ENCODE measurements around the gene REC8.

The REC8 gene

GRCh38 chr14:24146978-24147760, 24.7 kb upstream of the REC8 start, which contains the start of gene RNF31:
TSS of gene RNF31 (plus strand) at chr14:24147498. CDS start at chr14:24147699, 201 bp downstream.
- ATAC-seq (peak; percentile 92), DNase-seq (ENCODE audit: low spot score in 2 of 2) (peak; percentile 79 to 97)
- Mint-ChIP-seq H3K4me3 (peak within 1 kb of the TSS; percentile 98), H3K9me3 (no peaks in the 10 kb centered on the region), H3K4me1 (peaks cover 70% of the 10 kb centered on the region), H3K36me3 (peaks cover 82% of the 10 kb centered on the region), H3K27ac (peak within 1 kb of the TSS; percentile 94)

GRCh38 chr14:24147761-24148428, 24.0 kb upstream of the REC8 start:
- ATAC-seq (no peak), DNase-seq (ENCODE audit: low spot score in 2 of 2) (no peak)
- H3K4me1 Mint-ChIP-seq, result peaks cover 65% of the 10 kb centered on the region
- H3K27ac Mint-ChIP-seq, result peak overlapping the region; percentile 94
- H3K4me3 Mint-ChIP-seq, result peak overlapping the region; percentile 98
- H3K9me3 Mint-ChIP-seq, result no peaks in the 10 kb centered on the region
- peaks cover 82% of the 10 kb centered on the region for H3K36me3 Mint-ChIP-seq

- Mint-ChIP-seq H3K36me3 (peaks cover 82% of the 10 kb centered on the region), H3K4me3 (peak overlapping the region; percentile 98), H3K4me1 (peaks cover 52% of the 10 kb centered on the region), H3K27ac (no peak overlapping the region), H3K9me3 (no peaks in the 10 kb centered on the region)
- no peak for ATAC-seq
- DNase-seq (ENCODE audit: low spot score in 2 of 2), result no peak
These were observed 22.4 kb upstream of the REC8 start for GRCh38 chr14:24149302-24149969.

- Mint-ChIP-seq H3K4me1 (peaks cover 46% of the 10 kb centered on the region), H3K9me3 (no peaks in the 10 kb centered on the region), H3K27ac (peak overlapping the region; percentile 65), H3K4me3 (no peak overlapping the region), H3K36me3 (peaks cover 82% of the 10 kb centered on the region)
- ATAC-seq (no peak), DNase-seq (ENCODE audit: low spot score in 2 of 2) (no peak)
These were observed 21.8 kb upstream of the REC8 start for GRCh38 chr14:24150061-24150460.

- peak overlapping the region; percentile 65 for H3K27ac Mint-ChIP-seq
- H3K36me3 Mint-ChIP-seq, result peaks cover 82% of the 10 kb centered on the region
- no peak for ATAC-seq
These were observed 21.3 kb upstream of the REC8 start for GRCh38 chr14:24150567-24150966.

GRCh38 chr14:24150993-24151392, 20.9 kb upstream of the REC8 start:
- Mint-ChIP-seq H3K4me1 (peaks cover 38% of the 10 kb centered on the region), H3K27ac (peak overlapping the region; percentile 65)

More at GRCh38 chr14:24150567-24150966, 21.3 kb upstream of the REC8 start:
- H3K9me3 Mint-ChIP-seq, result no peaks in the 10 kb centered on the region
- no peak overlapping the region for H3K4me3 Mint-ChIP-seq
- no peak for DNase-seq (ENCODE audit: low spot score in 2 of 2)
- H3K4me1 Mint-ChIP-seq, result peaks cover 41% of the 10 kb centered on the region

GRCh38 chr14:24151404-24152080, 20.3 kb upstream of the REC8 start:
- peaks cover 34% of the 10 kb centered on the region for H3K4me1 Mint-ChIP-seq
- peaks cover 82% of the 10 kb centered on the region for H3K36me3 Mint-ChIP-seq
- no peaks in the 10 kb centered on the region for H3K9me3 Mint-ChIP-seq
- H3K27ac Mint-ChIP-seq, result peak overlapping the region; percentile 29
- DNase-seq (ENCODE audit: low spot score in 2 of 2) (no peak), ATAC-seq (no peak)
- no peak overlapping the region for H3K4me3 Mint-ChIP-seq

More at GRCh38 chr14:24150993-24151392, 20.9 kb upstream of the REC8 start:
- DNase-seq (ENCODE audit: low spot score in 2 of 2) (no peak), ATAC-seq (no peak)
- no peak overlapping the region for H3K4me3 Mint-ChIP-seq
- peaks cover 82% of the 10 kb centered on the region for H3K36me3 Mint-ChIP-seq
- H3K9me3 Mint-ChIP-seq, result no peaks in the 10 kb centered on the region

- peaks cover 100% of the 10 kb centered on the region for H3K36me3 Mint-ChIP-seq
- peak overlapping the region; percentile 81 for H3K27ac Mint-ChIP-seq
- DNase-seq (ENCODE audit: low spot score in 2 of 2), result no peak
- no peak for ATAC-seq
- H3K9me3 Mint-ChIP-seq, result no peaks in the 10 kb centered on the region
- peaks cover 14% of the 10 kb centered on the region for H3K4me1 Mint-ChIP-seq
- no peak overlapping the region for H3K4me3 Mint-ChIP-seq
These were observed 16.8 kb upstream of the REC8 start for GRCh38 chr14:24155100-24155499.

- no peak for ATAC-seq
- H3K27ac Mint-ChIP-seq, result peak overlapping the region; percentile 79
These were observed 15.0 kb upstream of the REC8 start for GRCh38 chr14:24156840-24157239.

GRCh38 chr14:24157331-24157730, 14.5 kb upstream of the REC8 start:
- Mint-ChIP-seq H3K4me1 (peaks cover 24% of the 10 kb centered on the region), H3K9me3 (no peaks in the 10 kb centered on the region), H3K27ac (peak overlapping the region; percentile 79), H3K4me3 (no peak overlapping the region), H3K36me3 (peaks cover 100% of the 10 kb centered on the region)
- DNase-seq (ENCODE audit: low spot score in 2 of 2) (no peak), ATAC-seq (no peak)

More at GRCh38 chr14:24156840-24157239, 15.0 kb upstream of the REC8 start:
- no peak for DNase-seq (ENCODE audit: low spot score in 2 of 2)
- Mint-ChIP-seq H3K36me3 (peaks cover 100% of the 10 kb centered on the region), H3K9me3 (no peaks in the 10 kb centered on the region), H3K4me1 (peaks cover 20% of the 10 kb centered on the region), H3K4me3 (no peak overlapping the region)

- Mint-ChIP-seq H3K9me3 (no peaks in the 10 kb centered on the region), H3K4me3 (peak overlapping the region; percentile 94), H3K36me3 (peaks cover 100% of the 10 kb centered on the region), H3K27ac (peak overlapping the region; percentile 99), H3K4me1 (peaks cover 49% of the 10 kb centered on the region)
- ATAC-seq (no peak), DNase-seq (ENCODE audit: low spot score in 2 of 2) (no peak)
These were observed 11.9 kb upstream of the REC8 start for GRCh38 chr14:24159777-24160498.

GRCh38 chr14:24160499-24160849, 11.4 kb upstream of the REC8 start:
- DNase-seq (ENCODE audit: low spot score in 2 of 2) (no peak), ATAC-seq (no peak)
- no peaks in the 10 kb centered on the region for H3K9me3 Mint-ChIP-seq
- H3K27ac Mint-ChIP-seq, result peak overlapping the region; percentile 99
- H3K36me3 Mint-ChIP-seq, result peaks cover 100% of the 10 kb centered on the region
- H3K4me1 Mint-ChIP-seq, result peaks cover 54% of the 10 kb centered on the region
- H3K4me3 Mint-ChIP-seq, result peak overlapping the region; percentile 94

- Mint-ChIP-seq H3K9me3 (no peaks in the 10 kb centered on the region), H3K27ac (peak within 1 kb of the TSS; percentile 99), H3K36me3 (peaks cover 100% of the 10 kb centered on the region), H3K4me3 (peak within 1 kb of the TSS; percentile 94), H3K4me1 (peaks cover 61% of the 10 kb centered on the region)
- ATAC-seq (peak; percentile 91), DNase-seq (ENCODE audit: low spot score in 2 of 2) (peak; percentile 99 to 100)
These were observed 10.8 kb upstream of the REC8 start, which contains the start of gene IRF9 for GRCh38 chr14:24160850-24161804. TSS of gene IRF9 (plus strand) at chr14:24161265. CDS start at chr14:24162145, 880 bp downstream.
